HepG2 (cell line): ENCODE measurements around the gene RABGAP1.

Source experiments
- ATF1 ChIP-seq: IDR thresholded peaks from 2 replicates; pipeline ENCODE4 v1.6.1; 2016; ENCODE audit warnings: mild to moderate bottlenecking, control low read depth
- EP300 ChIP-seq, 3 experiments: sonication (generic) in 1 of 3; formaldehyde crosslinking in 1 of 3; IDR thresholded peaks; 2 replicates each; pipeline versions ENCODE4 v1.5.1 to v1.6.1; 2011 to 2020; ENCODE audit warnings: low read depth in 2 of 3, low read length in 2 of 3, borderline replicate concordance in 1 of 3, improper control_type of control experiment in 1 of 3, mild to moderate bottlenecking in 1 of 3, missing genetic modification reagents in 1 of 3, moderate library complexity in 1 of 3
- GTF3A ChIP-seq: sonication (generic); formaldehyde crosslinking; conservative IDR thresholded peaks from 2 replicates; pipeline ENCODE4 v1.4.0; 2020; ENCODE audit warnings: mild to moderate bottlenecking, missing genetic modification reagents
- NR2F1 ChIP-seq, 2 experiments: fragments of 450-650 bp in 1 of 2; formaldehyde crosslinking in 1 of 2; IDR thresholded peaks; 2 replicates each; pipeline versions ENCODE4 v1.5.0 to v1.6.1; 2016 to 2020; ENCODE audit warnings: mild to moderate bottlenecking in 1 of 2, missing compliant biosample characterization in 1 of 2, missing genetic modification reagents in 1 of 2, moderate library complexity in 1 of 2
- PHF21A ChIP-seq: sonication (generic); formaldehyde crosslinking; IDR thresholded peaks from 2 replicates; pipeline ENCODE4 v1.5.0; 2020; ENCODE audit warnings: mild to moderate bottlenecking, missing genetic modification reagents
- RBM22 ChIP-seq: fragments of 200-400 bp; formaldehyde crosslinking; optimal IDR thresholded peaks from 2 replicates; pipeline ENCODE3; 2017; ENCODE audit warnings: mild to moderate bottlenecking, low read length, moderate library complexity
- TGIF2 ChIP-seq: IDR thresholded peaks from 2 replicates; pipeline ENCODE4 v1.6.1; 2016; ENCODE audit warnings: control low read depth, missing compliant biosample characterization
- ZBTB40 ChIP-seq, 2 experiments: fragments of 450-650 bp in 1 of 2; sonication (generic) in 1 of 2; formaldehyde crosslinking in 1 of 2; IDR thresholded peaks; 2 replicates each; pipeline versions ENCODE4 v1.6.1 to v1.8.0; 2016 to 2022; ENCODE audit warnings: antibody characterized with exemption in 1 of 2, mild to moderate bottlenecking in 1 of 2, missing genetic modification reagents in 1 of 2
- ZNF672 ChIP-seq: sonication (generic); formaldehyde crosslinking; IDR thresholded peaks from 2 replicates; pipeline ENCODE4 v1.8.1; 2022; ENCODE audit warnings: missing genetic modification reagents

GRCh38 chr9:123113185-123113584, 172.4 kb downstream of the RABGAP1 start:
- TF ChIP-seq PHF21A (CRISPR knock-in tag) = no peak
- TF ChIP-seq TGIF2 = no peak
- no peak for TF ChIP-seq ATF1 (CRISPR knock-in tag)
- no peak for TF ChIP-seq ZBTB40 (IDR thresholded peaks at IDR 0.05)
- no peak for TF ChIP-seq ZBTB40 (CRISPR knock-in tag; IDR thresholded peaks at IDR 0.05)
- no peak for TF ChIP-seq NR2F1 (CRISPR knock-in tag; IDR thresholded peaks at IDR 0.05)
- no peak for TF ChIP-seq RBM22
- no peak for TF ChIP-seq ZNF672 (CRISPR knock-in tag)
- TF ChIP-seq GTF3A (CRISPR knock-in tag) = no peak
- TF ChIP-seq EP300 (IDR thresholded peaks at IDR 0.05; ENCODE audit: low read depth in 2 of 2, low read length in 2 of 2) = no peak
- TF ChIP-seq EP300 (CRISPR knock-in tag; IDR thresholded peaks at IDR 0.05; ENCODE audit: borderline replicate concordance) = no peak
